GM12891 (cell line): Measurements from ENCODE around the gene TRAF3.

Experiments used
- POLR2A ChIP-seq: IDR thresholded peaks from 2 replicates; pipeline ENCODE4 v1.6.1; 2011; ENCODE audit warnings: low read depth, low read length, control low read depth
- POLR2AphosphoS5 ChIP-seq: IDR thresholded peaks from 2 replicates; pipeline ENCODE4 v1.6.1; 2011; ENCODE audit warnings: low read depth, low read length, control low read depth
- TAF1 ChIP-seq: IDR thresholded peaks from 2 replicates; pipeline ENCODE4 v1.6.1; 2011; ENCODE audit warnings: low read depth, low read length, control low read depth

GRCh38 chr14:102951034-102951433 is 173.8 kb downstream of the TRAF3 start:
- TF ChIP-seq POLR2A: no peak
- TF ChIP-seq POLR2AphosphoS5: no peak
- no peak for TF ChIP-seq TAF1
